ENCODE results near the gene GLUD1. TPM values are rescaled to one million over a fixed set of nuclear protein-coding genes. Genes with fewer than 3 reads are reported as not detected.
"Not testable (repeated sequence)": the region's sequence is repeated elsewhere in the genome, so short reads cannot be mapped to it uniquely, and the experiment has no call there.

The GLUD1 gene
- total RNA-seq, 2 experiments from 2014 or later, result 99.5 to 100 TPM

GRCh38 chr10:87105446-87106124 is 10.9 kb upstream of the GLUD1 start:
- no peak overlapping the region for H3K27ac Mint-ChIP-seq

GRCh38 chr10:87104727-87105126 is 10.1 kb upstream of the GLUD1 start:
- CTCF ChIA-PET, POLR2A ChIA-PET, H3K27ac Mint-ChIP-seq: not testable (repeated sequence)

More at GRCh38 chr10:87105446-87106124, 10.9 kb upstream of the GLUD1 start:
- no peak overlapping the region for H3K4me3 Mint-ChIP-seq
- CTCF ChIA-PET, result interaction anchor here (0.6 to 1.3 kb wide), 2 partner anchors 9 to 1693 kb away, joined by 3 read pairs; no protein-coding TSS in a partner anchor
- POLR2A ChIA-PET, result no interaction called here
- H3K36me3 Mint-ChIP-seq (ENCODE audit: low read depth), result peaks cover 58% of the 10 kb centered on the region
- no peaks in the 10 kb centered on the region for H3K27me3 Mint-ChIP-seq
- H3K9me3 Mint-ChIP-seq, result no peaks in the 10 kb centered on the region
- H3K4me1 Mint-ChIP-seq, result no peaks in the 10 kb centered on the region
- DNase-seq, result no peak

DNA sequence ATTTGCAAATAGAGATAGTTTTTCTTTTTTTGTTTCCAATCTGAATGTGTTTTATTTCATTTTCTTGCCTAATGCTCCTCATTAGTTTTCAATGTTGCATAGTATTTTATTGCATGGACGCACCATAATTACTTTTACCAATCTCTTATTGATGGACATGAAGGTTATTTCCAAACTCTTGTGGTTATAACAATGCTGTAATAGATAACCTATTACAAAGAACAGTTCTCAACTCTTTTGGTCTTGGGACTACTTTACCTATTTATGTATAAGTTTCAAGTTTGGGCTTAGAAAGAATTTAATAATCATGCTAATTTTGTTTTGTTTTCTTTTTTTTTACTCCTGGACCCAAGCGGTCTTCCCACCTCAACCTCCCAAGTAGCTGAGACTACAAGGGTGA is 7.4 kb upstream of the GLUD1 start:
- DNase-seq, result no peak
- Mint-ChIP-seq H3K27ac (no peak overlapping the region), H3K9me3 (no peaks in the 10 kb centered on the region), H3K4me3 (no peak overlapping the region), H3K4me1 (peaks cover 11% of the 10 kb centered on the region), H3K27me3 (no peaks in the 10 kb centered on the region), H3K36me3 (ENCODE audit: low read depth) (peaks cover 52% of the 10 kb centered on the region)
- ChIA-PET CTCF (no interaction called here), POLR2A (no interaction called here)

More at GRCh38 chr10:87104727-87105126, 10.1 kb upstream of the GLUD1 start:
- H3K4me3 Mint-ChIP-seq, H3K27me3 Mint-ChIP-seq, H3K4me1 Mint-ChIP-seq, DNase-seq, H3K9me3 Mint-ChIP-seq: not testable (repeated sequence)
- H3K36me3 Mint-ChIP-seq (ENCODE audit: low read depth), result peaks cover 59% of the 10 kb centered on the region

GRCh38 chr10:87095236-87095945 is 748 bp upstream of the GLUD1 start:
- ChIA-PET CTCF (interaction anchor here (0.9 to 1.1 kb wide), 3 partner anchors 15 to 85 kb away, joined by 3 read pairs; no protein-coding TSS in a partner anchor), POLR2A (no interaction called here)
- Mint-ChIP-seq H3K4me3 (peak overlapping the region; percentile 86), H3K27ac (peak overlapping the region; percentile 92), H3K4me1 (peaks cover 49% of the 10 kb centered on the region), H3K27me3 (no peaks in the 10 kb centered on the region), H3K36me3 (ENCODE audit: low read depth) (peaks cover 33% of the 10 kb centered on the region), H3K9me3 (no peaks in the 10 kb centered on the region)
- DNase-seq, result peak; percentile 80

GRCh38 chr10:87093632-87094372 is 841 bp downstream of the GLUD1 start:
- no peaks in the 10 kb centered on the region for H3K27me3 Mint-ChIP-seq
- CTCF ChIA-PET, result interaction anchor here (0.7 to 1.5 kb wide), 3 partner anchors 8 to 57 kb away, joined by 3 to 4 read pairs (median 3); no protein-coding TSS in a partner anchor
- H3K4me1 Mint-ChIP-seq, result peaks cover 55% of the 10 kb centered on the region
- DNase-seq, result peak; percentile 79
- peaks cover 29% of the 10 kb centered on the region for H3K36me3 Mint-ChIP-seq (ENCODE audit: low read depth)
- peak overlapping the region; percentile 97 for H3K4me3 Mint-ChIP-seq
- no peaks in the 10 kb centered on the region for H3K9me3 Mint-ChIP-seq
- H3K27ac Mint-ChIP-seq, result peak overlapping the region; percentile 98
- POLR2A ChIA-PET, result no interaction called here

DNA sequence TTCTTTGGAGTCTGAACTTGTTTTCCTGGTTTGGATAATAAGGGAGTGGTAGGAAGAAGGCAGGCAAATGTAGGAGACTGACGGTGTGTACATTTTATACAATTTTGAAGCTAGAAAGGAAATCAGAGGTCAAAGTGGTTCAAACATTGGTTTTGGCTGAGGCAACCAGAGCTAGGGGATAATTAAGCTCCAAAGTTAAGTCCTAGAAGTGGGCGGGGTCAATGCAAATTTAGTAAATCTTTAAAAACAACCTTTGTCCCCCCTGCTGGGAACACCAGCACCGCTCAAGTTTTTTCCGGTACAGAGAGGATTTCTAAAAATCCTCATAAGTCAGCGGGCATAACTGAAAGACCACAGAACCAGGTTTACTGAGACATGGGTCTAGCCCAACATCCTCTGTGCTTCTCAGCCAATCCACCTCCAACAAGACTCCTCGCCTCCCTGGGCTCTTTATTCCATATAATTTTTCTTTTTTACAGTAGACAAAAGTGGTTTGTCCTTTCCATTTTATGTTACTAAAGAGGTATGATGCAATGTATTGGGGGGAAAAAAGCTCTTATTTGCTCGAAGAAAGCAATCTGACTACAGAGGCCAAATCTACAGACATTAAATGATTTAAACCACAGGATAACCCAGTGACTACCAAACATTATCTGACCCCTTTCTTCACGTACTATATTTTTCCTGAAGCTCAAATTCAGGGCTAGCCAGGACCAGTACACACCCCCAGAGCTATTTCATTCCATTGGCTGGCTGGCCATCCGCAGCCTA is 1.6 kb downstream of the GLUD1 start:
- peak overlapping the region; percentile 97 for H3K4me3 Mint-ChIP-seq
- no peaks in the 10 kb centered on the region for H3K9me3 Mint-ChIP-seq
- no peaks in the 10 kb centered on the region for H3K27me3 Mint-ChIP-seq
- peaks cover 29% of the 10 kb centered on the region for H3K36me3 Mint-ChIP-seq (ENCODE audit: low read depth)
- ChIA-PET POLR2A (no interaction called here), CTCF (interaction anchor here (0.7 to 1.5 kb wide), 7 partner anchors 7 to 127 kb away, joined by 3 to 4 read pairs (median 3); no protein-coding TSS in a partner anchor)
- peak; percentile 47 for DNase-seq
- H3K4me1 Mint-ChIP-seq, result peaks cover 59% of the 10 kb centered on the region
- peak overlapping the region; percentile 98 for H3K27ac Mint-ChIP-seq

DNA sequence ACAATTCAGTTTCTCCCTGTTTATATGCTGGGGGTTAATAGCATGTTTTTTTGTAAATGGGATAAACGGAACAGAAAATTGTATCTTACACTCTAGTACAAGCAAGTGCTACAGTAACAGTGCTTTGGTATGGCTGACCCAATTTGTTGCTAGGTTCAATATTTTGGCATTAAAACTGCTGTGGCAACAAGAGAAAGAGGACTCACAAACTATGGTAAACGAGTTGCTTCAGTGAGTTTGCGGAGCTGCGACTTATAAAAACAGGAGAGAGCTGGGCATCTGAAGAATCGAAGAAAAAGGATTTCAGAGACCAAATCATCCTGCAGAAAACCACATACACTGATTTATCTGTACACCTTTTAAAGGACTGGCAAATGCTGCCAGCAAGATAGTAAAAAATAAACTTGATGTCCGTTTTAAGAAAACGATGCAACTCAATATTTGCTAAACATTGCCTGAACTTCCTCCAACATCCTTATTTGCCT is 2.2 kb downstream of the GLUD1 start:
- H3K4me1 Mint-ChIP-seq, result peaks cover 61% of the 10 kb centered on the region
- CTCF ChIA-PET, result interaction anchor here (0.7 to 1.5 kb wide), 5 partner anchors 10 to 126 kb away, joined by 3 read pairs; no protein-coding TSS in a partner anchor

DNA sequence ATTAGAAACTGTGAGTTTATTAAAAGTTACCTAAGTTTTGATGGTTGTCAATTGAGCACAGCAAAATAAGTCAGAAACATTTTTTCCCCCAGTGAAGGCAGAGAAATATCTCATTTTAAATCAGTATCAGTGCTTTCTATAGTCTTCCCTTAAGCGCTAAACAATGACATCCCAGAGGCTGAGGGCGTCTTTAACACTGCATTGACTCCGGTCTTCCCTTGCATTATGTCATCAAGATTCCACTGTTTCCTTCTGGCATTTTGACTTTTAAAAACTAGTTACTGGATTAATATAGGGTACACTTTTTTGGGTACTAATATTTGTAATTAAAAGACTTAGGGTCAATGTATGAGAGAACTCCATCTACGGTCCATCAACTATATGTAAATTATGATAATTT is 3.9 kb downstream of the GLUD1 start:
- Mint-ChIP-seq H3K4me1 (peaks cover 62% of the 10 kb centered on the region), H3K4me3 (no peak overlapping the region), H3K9me3 (no peaks in the 10 kb centered on the region), H3K27me3 (no peaks in the 10 kb centered on the region), H3K27ac (no peak overlapping the region), H3K36me3 (ENCODE audit: low read depth) (peaks cover 40% of the 10 kb centered on the region)
- POLR2A ChIA-PET, result no interaction called here
- no peak for DNase-seq
- CTCF ChIA-PET, result no interaction called here

More for the DNA sequence above, 2.2 kb downstream of the GLUD1 start:
- peaks cover 32% of the 10 kb centered on the region for H3K36me3 Mint-ChIP-seq (ENCODE audit: low read depth)
- peak overlapping the region; percentile 98 for H3K27ac Mint-ChIP-seq
- H3K27me3 Mint-ChIP-seq, result no peaks in the 10 kb centered on the region
- peak overlapping the region; percentile 97 for H3K4me3 Mint-ChIP-seq
- no peaks in the 10 kb centered on the region for H3K9me3 Mint-ChIP-seq
- POLR2A ChIA-PET, result no interaction called here
- no peak for DNase-seq

DNA sequence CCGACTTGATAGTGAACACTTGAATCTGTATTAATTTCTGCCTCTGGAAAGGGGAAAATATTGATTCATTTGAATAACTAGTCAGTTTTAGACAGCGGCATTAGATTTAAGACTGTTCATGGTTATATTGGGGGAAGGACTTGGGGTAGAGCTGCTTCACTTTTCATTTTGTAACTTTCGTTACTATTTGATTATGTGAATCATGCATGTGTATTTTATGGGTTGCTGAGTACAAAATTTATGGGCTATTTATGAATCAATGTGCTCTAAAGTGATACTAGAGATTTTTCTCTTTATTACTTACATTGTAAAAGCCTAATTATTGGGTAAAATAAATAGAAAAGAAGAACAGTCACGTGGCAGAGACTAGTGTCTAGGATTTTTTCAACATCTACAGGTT is 4.9 kb downstream of the GLUD1 start:
- no peak for DNase-seq
- no peaks in the 10 kb centered on the region for H3K27me3 Mint-ChIP-seq
- H3K36me3 Mint-ChIP-seq (ENCODE audit: low read depth), result peaks cover 44% of the 10 kb centered on the region
- no peak overlapping the region for H3K27ac Mint-ChIP-seq
- H3K9me3 Mint-ChIP-seq, result no peaks in the 10 kb centered on the region
- ChIA-PET POLR2A (no interaction called here), CTCF (interaction anchor here (0.5 kb wide), 1 partner anchor 15 kb away, joined by 3 read pairs; no protein-coding TSS in a partner anchor)
- H3K4me3 Mint-ChIP-seq, result no peak overlapping the region
- peaks cover 66% of the 10 kb centered on the region for H3K4me1 Mint-ChIP-seq

DNA sequence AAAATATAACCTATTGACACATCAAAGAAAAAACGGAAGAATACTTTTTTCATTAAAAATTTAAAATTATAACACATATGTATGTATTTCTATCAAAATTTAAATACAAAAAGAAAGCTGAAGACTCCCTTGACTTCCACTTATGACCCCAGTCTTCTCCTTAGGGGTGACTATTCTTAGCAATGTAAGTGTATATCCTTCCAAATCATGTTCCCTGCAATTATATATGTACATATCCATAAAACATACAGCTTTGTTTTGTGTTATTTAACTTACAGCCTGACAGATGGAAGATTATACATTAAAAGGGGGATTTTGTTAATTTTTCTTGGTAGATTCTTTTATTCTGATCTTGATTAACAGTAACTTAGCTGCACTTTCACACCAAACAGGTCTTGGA is 9.1 kb downstream of the GLUD1 start:
- ChIA-PET POLR2A (no interaction called here), CTCF (interaction anchor here (1.1 kb wide), 2 partner anchors 8 to 31 kb away, joined by 3 to 4 read pairs; no protein-coding TSS in a partner anchor)
- peaks cover 60% of the 10 kb centered on the region for H3K4me1 Mint-ChIP-seq
- no peak overlapping the region for H3K4me3 Mint-ChIP-seq
- H3K27ac Mint-ChIP-seq, result no peak overlapping the region
- no peaks in the 10 kb centered on the region for H3K9me3 Mint-ChIP-seq
- H3K36me3 Mint-ChIP-seq (ENCODE audit: low read depth), result peaks cover 45% of the 10 kb centered on the region
- no peaks in the 10 kb centered on the region for H3K27me3 Mint-ChIP-seq
- no peak for DNase-seq

GRCh38 chr10:87084291-87084782 is 10.3 kb downstream of the GLUD1 start:
- H3K9me3 Mint-ChIP-seq, H3K27me3 Mint-ChIP-seq, CTCF ChIA-PET, H3K4me3 Mint-ChIP-seq, DNase-seq: not testable (repeated sequence)
- peaks cover 52% of the 10 kb centered on the region for H3K4me1 Mint-ChIP-seq
- peak overlapping the region; percentile 46 for H3K27ac Mint-ChIP-seq
- POLR2A ChIA-PET, result interaction anchor here (0.6 kb wide), 1 partner anchor 17 kb away, joined by 3 read pairs; no protein-coding TSS in a partner anchor
- peaks cover 40% of the 10 kb centered on the region for H3K36me3 Mint-ChIP-seq (ENCODE audit: low read depth)

Measured in activated CD4-positive, alpha-beta T cell treated with anti-CD3 and anti-CD28 coated beads, Interleukin-2, amount 10 ng/mL, durations not matched to agents 7 days and 5 days (primary cell).